NB4 (cell line): ENCODE data around the gene ATG3.
"Not testable (repeated sequence)": the region's sequence is repeated elsewhere in the genome, so short reads cannot be mapped to it uniquely, and the experiment has no call there.

Source experiments
- DNase-seq: peaks from one replicate; pipeline ENCODE4 v3.0.0; 2010; ENCODE audit warnings: low read depth
- H3K4me3 ChIP-seq: one replicate; pipeline ENCODE4 v1.5.1; 2011; ENCODE audit warnings: mild to moderate bottlenecking, low read depth, low read length, moderate library complexity
- CTCF ChIP-seq: IDR thresholded peaks from one replicate; pipeline ENCODE4 v1.5.1; 2012; ENCODE audit warnings: low read depth, low read length
- MAX ChIP-seq: IDR thresholded peaks from 2 replicates; pipeline ENCODE4 v1.6.1; 2011; ENCODE audit warnings: low read depth, low read length
- MYC ChIP-seq: IDR thresholded peaks from 2 replicates; pipeline ENCODE4 v1.6.1; 2011; ENCODE audit warnings: low read depth, low read length
- POLR2A ChIP-seq: IDR thresholded peaks from 2 replicates; pipeline ENCODE4 v1.6.1; 2011; ENCODE audit warnings: mild to moderate bottlenecking; ENCODE audit not compliant: insufficient read length; ENCODE audit errors: extremely low read depth

ATG3 gene

GRCh38 chr3:112500621-112501020, 61.1 kb downstream of the ATG3 start:
- no peak for DNase-seq
- TF ChIP-seq POLR2A: no peak
- TF ChIP-seq CTCF: no peak
- no peak for TF ChIP-seq MAX
- no peak for TF ChIP-seq MYC
- H3K4me3 ChIP-seq: no peak overlapping the region

- TF ChIP-seq MYC (no peak), MAX (no peak), POLR2A (no peak), CTCF (no peak)
- DNase-seq: no peak
- H3K4me3 ChIP-seq: no peak within 1 kb of the TSS
Measured at GRCh38 chr3:112498914-112499711, 62.6 kb downstream of the ATG3 start, which contains the start of gene BTLA. TSS of gene BTLA (minus strand) at chr3:112499472. CDS start at chr3:112499358, 114 bp downstream.

- H3K4me3 ChIP-seq: no peak overlapping the region
- no peak for TF ChIP-seq CTCF
- no peak for TF ChIP-seq POLR2A
- TF ChIP-seq MAX: no peak
- no peak for TF ChIP-seq MYC
Measured at GRCh38 chr3:112497897-112498548, 63.7 kb downstream of the ATG3 start.

GRCh38 chr3:112496366-112497067, 65.2 kb downstream of the ATG3 start:
- DNase-seq: no peak
- TF ChIP-seq MAX: no peak
- no peak for TF ChIP-seq CTCF
- no peak for TF ChIP-seq MYC
- no peak for TF ChIP-seq POLR2A
- no peak overlapping the region for H3K4me3 ChIP-seq

More at GRCh38 chr3:112497897-112498548, 63.7 kb downstream of the ATG3 start:
- DNase-seq: no peak

GRCh38 chr3:112494448-112494767, 67.4 kb downstream of the ATG3 start:
- not testable (repeated sequence) for H3K4me3 ChIP-seq, DNase-seq

- DNase-seq: no peak
- no peak for TF ChIP-seq MYC
- no peak for TF ChIP-seq CTCF
- TF ChIP-seq POLR2A: no peak
- no peak for TF ChIP-seq MAX
- no peak overlapping the region for H3K4me3 ChIP-seq
Measured at GRCh38 chr3:112492124-112492523, 69.6 kb downstream of the ATG3 start.
